GM21529 (cell line): ENCODE measurements around the gene PATL1.
"Not testable (repeated sequence)": the region's sequence is repeated elsewhere in the genome, so short reads cannot be mapped to it uniquely, and the experiment has no call there.

Experiments
- ATAC-seq: cut with Tn5 transposase; IDR thresholded peaks from one replicate; pipeline ENCODE4 v1.9.1; 2021; ENCODE audit not compliant: unreplicated experiment

PATL1 gene, protein sequence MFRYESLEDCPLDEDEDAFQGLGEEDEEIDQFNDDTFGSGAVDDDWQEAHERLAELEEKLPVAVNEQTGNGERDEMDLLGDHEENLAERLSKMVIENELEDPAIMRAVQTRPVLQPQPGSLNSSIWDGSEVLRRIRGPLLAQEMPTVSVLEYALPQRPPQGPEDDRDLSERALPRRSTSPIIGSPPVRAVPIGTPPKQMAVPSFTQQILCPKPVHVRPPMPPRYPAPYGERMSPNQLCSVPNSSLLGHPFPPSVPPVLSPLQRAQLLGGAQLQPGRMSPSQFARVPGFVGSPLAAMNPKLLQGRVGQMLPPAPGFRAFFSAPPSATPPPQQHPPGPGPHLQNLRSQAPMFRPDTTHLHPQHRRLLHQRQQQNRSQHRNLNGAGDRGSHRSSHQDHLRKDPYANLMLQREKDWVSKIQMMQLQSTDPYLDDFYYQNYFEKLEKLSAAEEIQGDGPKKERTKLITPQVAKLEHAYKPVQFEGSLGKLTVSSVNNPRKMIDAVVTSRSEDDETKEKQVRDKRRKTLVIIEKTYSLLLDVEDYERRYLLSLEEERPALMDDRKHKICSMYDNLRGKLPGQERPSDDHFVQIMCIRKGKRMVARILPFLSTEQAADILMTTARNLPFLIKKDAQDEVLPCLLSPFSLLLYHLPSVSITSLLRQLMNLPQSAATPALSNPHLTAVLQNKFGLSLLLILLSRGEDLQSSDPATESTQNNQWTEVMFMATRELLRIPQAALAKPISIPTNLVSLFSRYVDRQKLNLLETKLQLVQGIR

DNA sequence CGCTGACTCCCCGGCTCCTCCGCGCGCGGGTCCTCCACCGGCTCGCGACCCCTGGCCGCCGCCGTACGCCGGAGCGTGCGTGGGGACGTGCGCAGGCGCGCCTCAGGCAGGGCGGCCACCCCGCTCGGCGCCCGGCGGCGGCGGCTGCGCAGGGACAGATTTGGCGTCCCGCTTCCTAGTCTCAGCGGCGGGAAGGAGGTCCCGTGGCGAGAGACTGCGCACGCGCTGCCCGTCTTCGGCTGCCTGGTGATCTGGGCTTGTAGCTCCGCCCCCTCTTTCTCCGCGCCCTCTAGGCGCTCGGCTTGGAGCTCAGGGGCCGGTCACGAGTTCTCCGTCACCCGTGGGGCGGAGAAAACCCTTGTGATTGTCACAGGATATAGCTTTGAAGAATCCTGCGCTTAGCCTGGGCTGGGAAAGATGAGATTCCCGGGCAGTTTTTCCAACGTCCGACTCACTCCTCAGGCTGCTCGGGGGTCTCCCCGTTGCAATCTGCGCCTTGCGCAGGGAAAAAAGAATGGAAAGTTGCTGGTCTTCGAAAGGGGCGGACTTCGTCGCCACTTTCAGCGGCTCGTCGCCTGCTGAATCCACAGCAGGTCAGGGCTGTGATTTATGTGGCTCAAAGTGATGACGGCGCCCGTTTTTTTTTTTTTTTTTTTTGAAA lies at the start of gene PATL1:
Gene PATL1 (minus strand): TSS at position 88 of the 661 bp plus-strand sequence. CDS start 142 bp downstream, outside the sequence.
- peak; percentile 94 for ATAC-seq

DNA sequence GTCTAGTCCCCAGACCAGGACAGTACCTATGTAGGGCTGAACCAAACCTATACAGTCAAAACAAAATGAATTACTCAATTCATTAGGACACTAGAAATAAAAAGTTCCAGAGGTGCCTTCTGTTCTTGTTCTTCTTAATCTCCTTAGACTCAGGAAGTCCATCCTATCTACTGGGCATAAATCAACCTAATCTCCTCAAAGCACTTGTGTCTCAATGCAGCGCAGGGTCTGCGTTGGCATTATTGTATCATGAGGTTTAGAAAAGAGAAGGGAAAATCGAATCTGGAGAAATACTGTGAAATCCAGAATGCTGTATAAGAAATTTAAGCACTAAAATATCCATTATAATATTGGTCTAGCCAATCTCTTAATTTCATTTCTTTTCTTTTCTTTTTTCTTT lies 47.2 kb upstream of the PATL1 start:
- no peak for ATAC-seq

DNA sequence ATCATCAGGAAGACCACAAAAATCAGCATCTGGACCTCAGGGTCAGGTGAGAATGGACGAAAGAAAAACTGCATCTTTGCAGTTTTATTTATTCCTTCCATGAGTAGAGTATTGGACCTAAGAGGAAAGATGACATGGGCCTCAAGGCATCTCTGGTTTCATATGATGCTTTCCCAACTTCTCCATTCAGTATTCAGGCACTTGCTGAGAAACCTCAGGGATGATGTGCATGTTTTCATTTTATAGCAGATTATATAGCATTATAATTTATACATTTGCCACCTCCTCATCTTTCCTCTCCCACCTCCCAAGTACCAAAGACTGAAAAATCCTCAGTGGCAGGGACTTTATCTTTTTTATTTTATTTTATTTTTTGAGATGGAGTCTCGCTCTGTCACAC lies 44.9 kb upstream of the PATL1 start, which contains the start of gene OR10V1:
Gene OR10V1 (minus strand): TSS at position 101 of the 400 bp plus-strand sequence. CDS start 0 bp downstream, at position 101.
- ATAC-seq = no peak

DNA sequence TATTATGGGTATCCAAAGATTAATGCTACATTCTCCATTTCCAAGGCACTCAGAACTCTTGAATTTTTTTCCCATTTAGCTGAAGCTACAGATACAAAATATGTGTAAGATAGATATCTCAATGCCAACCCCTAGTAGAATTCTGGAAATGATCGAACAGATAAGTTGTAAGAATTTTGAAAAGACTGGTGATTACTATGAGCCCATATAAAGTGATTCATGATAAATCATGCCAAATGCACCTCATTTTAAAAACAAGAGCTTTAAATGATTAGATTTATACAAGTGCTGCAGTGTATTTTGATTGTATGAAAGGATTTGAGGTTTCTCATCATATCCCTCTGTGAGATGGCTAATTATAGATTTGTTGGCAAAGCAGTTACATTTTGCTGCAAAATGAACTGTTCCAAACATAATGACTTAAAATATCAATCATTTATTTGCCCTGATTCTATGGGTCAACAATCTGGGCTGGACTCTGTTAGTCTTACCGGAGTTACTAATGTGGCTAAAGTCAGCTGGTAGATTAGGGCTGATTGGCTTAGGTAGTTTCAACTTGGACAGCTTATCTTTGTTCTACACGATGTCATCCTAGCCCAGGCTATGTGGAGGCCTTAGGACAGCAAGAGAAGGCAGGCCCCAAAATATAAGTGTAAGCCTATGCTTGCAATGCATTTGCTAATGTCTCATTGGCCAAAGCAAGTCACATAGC lies 41.5 kb upstream of the PATL1 start:
- no peak for ATAC-seq

DNA sequence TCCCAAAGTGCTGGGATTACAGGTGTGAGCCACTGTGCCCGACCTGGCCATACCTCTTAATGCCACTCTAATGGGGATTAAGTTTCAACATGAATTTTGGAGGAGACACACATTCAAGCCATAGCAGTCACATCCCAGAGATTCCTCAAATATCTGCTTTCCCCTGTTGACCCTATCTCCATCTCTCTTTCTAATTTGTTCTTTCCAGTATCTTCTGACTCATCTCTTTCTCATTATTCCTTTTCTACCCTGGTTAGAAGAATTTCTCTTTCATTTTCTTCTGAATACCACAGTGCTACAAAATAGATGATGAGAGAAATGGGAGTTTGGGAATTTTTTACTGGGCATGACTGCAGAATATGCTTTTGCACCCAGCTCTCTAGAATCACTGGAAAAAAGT lies 39.7 kb upstream of the PATL1 start:
- no peak for ATAC-seq

DNA sequence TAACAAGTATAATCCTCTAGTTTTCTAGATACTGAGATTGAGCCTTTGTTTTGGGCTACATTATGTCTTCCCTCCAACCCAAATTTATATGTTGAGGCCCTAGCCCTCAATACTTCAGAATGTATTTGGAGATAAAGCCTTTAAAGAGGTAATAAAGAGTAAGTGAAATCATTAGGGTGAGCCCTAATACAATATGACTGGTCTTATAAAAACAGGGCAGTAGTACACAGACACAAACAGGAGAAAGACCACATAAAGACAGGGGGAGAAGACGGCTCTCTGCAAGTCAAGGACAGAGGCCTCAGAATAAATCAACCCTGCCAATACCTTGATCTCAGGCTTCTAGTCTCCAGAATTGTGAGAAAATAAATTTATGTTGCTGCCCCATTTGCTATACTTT lies 38.5 kb upstream of the PATL1 start:
- no peak for ATAC-seq

DNA sequence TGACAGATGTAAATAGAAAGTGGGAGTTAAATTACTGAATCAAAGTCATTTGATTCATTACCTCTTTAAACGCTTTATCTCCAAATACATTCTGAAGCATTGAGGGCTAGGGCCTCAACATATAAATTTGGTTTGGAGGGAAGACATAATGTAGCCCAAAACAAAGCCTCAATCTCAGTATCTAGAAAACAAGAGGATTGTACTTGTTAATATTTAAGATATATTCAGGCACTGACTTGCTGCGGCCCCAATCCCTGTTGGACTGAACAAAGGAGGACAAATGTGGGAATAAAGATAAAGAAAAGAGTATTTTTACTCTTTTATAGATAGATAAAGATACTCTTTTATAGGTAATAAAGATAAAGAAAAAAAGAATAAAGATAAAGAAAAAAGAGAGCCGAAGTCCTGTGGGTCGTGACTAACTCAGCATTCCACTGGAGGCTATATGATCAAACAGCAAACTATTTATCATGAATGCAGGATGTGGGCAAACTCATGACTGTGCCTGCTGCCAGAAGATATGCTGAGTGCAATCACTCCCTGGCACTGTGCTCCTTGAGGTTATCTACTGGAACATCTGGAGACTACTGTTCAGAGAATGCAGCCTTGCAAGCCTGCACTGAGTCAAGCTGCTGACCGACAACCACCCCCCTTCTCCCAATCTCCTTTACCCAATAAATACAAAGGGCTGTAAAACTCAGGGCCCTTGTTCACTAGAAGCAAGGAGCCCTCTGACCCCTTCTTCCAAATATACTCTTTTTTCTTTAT lies 37.9 kb upstream of the PATL1 start:
- no peak for ATAC-seq

DNA sequence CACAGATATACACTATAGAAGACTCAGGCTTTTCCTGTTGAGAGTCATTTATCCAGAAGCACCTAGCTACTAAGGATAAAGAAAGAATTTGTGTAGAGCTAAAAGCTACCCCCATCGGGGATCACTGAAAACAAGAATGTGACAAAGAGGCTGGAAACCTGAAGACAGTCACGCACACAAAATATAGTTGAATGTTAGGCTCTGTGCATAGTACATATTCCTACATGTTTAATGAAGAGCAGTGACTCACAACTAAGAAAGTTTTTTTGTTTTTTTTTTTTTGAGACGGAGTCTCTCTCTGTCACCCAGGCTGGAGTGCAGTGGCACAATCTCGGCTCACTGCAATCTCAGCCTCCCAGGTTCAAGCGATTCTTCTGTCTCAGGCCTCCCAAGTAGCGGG lies 36.5 kb upstream of the PATL1 start:
- no peak for ATAC-seq

DNA sequence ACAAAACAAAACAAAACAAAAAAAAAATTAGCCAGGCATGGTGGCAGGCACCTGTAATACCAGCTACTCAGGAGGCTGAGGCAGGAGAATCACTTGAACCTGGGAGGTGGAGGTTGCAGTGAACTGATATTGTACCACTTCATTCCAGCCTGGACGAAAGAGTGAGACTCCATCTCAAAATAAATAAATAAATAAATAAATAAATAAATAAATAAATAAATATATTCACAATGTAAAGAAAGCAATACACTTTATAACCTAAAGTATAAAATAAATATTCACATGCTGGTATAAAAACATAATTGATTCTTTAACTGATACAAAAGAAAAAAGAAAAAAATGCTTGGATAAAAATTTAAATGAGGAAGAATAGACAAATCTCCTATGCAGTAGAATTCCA lies 34.7 kb upstream of the PATL1 start:
- ATAC-seq = not testable (repeated sequence)

DNA sequence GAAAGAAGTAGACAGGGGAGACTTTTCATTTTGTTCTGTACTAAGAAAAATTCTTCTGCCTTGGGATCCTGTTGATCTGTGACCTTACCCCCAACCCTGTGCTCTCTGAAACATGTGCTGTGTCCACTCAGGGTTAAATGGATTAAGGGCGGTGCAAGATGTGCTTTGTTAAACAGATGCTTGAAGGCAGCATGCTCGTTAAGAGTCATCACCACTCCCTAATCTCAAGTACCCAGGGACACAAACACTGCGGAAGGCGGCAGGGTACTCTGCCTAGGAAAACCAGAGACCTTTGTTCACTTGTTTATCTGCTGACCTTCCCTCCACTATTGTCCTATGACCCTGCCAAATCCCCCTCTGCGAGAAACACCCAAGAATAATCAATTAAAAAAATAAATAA lies 31.3 kb upstream of the PATL1 start:
- ATAC-seq = not testable (repeated sequence)

DNA sequence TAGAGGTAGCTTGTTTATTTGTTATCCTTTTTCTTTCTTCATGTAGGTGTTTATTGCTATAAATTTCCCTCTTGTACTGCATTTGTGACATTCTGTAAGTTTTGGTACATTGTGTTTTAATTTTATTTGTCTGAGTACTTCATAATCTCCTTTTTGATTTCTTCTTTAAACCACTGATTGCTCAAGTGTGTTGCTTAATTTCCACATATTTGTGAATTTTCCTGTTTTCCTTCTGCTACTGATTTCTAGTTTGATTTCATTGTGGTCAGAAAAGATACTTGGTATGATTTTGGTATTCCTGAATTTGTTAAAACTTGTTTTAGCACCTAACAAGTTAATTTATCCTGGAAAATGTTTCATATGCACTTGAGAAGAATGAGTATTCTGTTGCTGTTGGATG lies 29.7 kb upstream of the PATL1 start:
- no peak for ATAC-seq

DNA sequence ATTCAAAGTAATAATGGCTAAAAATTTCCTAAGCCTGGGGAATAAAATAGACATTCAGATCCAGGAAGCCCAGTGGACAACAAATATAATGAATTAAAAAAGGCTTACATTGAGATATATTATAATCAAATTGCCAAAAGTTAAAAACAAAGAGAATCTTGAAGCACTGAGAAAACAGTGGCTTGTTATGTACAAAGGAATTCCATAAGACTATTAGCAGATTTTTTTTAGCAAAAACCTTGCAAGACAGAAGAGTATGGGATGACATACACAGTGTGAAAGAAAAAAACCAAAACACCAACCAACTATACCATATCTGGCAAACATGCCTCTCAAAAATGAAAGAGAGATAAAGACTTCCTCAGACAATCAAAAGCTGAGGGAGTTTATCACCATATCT lies 24.1 kb upstream of the PATL1 start:
- no peak for ATAC-seq

DNA sequence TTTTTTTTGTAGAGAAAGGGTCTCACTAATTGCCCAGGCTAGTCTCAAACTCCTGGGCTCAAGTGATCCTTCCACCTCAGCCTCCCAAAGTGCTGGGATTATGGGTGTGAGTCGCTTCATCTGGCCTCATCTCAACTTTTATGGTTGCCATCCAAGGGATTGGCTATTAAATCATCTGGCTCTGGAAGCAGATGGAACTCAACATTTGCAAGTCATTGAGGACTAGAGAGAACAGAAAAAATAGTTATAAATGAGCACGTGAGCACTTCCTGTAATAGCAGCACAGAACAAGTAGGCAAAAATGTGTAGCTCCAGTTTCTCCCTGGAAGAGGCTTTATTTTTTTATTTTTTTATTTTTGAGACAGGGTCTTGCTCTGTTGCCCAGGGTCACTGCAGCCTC lies 22.3 kb upstream of the PATL1 start:
- ATAC-seq = no peak

DNA sequence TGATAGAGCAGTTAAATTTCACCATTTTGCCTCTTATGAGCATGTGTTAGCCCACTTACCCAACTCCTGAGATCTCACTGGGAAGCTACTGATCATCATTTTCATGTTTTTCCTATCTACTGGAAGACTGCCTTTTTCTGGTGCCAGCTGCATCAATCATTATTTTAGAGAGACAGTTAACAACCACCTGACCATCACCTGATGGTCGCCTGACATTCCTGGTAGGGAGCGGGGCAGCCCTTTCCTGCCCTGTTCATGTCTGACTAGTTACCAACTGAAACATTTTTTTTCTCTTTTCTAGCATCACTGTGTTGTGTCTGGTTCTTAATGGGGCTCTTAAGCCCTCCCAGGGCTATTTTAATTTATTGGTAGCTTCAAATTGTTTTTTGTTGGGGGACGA lies 20.2 kb upstream of the PATL1 start:
- ATAC-seq = no peak

DNA sequence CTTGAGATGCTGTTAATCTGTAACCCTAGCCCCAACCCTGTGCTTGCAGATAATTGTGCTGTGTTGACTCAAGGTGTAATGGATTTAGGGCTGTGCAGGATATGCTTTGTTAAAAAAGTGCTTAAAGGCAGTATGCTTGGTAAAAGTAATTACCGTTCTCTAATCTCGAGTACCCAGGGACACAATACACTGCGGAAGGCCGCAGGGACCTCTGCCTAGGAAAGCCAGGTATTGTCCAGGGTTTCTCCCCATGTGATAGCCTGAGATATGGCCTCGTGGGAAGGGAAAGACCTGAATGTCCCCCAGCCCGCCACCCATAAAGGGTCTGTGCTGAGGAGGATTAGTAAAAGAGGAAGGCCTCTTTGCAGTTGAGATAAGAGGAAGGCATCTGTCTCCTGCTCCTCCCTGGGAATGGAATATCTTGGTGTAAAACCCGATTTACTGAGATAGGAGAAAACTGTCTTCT lies 12.5 kb upstream of the PATL1 start:
- not testable (repeated sequence) for ATAC-seq

DNA sequence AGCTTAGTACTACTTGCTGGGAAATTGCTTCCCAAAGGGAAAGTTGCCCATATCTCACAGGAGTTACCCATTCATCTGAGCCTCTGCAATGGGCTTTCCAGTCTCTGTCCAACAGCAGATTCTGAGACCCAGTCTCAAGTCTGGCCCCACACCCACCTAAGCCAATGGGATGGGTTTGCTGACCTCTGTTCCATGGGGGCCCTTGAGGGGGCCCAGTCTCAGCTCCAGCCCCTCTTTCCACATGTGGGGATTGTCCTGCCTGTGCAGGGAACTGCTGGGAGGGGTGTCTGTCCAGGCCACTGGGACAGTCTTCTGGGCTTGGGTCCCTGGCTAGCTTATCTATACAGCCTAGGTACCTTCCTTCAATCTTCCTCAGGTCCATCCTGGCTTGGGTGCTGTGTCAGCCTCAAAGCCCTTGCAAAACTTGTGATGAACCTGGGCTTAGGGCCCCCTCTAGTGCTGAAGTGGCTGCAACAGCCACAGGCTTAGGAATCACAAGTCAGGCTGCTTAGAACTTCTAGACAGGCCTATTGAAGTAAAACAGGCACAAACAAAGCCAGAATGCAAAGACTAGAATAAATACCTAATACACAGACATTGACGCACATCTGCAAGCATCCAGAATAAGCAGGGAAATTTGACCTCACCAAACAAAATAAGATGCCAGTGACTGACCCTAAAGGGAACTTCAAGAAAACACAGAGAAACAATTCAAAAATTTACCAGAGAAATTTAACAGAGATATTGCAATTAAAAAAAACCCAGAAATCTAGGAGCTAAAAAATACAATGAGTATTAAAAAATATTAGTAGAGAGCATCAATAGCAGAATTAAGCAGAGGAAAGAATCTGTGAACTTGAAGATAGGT lies 11.7 kb upstream of the PATL1 start:
- ATAC-seq = peak; percentile 92

DNA sequence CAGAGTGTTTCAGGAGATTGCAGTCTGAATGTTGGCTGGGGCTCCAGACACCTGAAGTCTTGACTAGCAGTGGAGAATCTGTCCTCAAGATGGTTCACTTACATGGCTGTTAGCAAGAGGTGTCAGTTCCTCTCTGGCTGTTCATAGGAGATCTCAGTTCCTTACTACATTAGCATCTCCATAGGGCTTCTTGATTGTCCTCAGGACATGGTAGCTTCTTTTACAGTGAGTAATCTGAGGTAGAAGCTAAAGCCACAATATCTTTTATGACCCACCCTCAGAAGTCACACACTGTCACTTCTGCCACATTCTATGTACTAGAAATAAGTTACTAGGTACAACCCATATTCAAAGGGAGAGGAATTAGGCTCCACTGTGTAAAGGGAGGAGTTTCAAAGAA lies 10.5 kb upstream of the PATL1 start:
- no peak for ATAC-seq

DNA sequence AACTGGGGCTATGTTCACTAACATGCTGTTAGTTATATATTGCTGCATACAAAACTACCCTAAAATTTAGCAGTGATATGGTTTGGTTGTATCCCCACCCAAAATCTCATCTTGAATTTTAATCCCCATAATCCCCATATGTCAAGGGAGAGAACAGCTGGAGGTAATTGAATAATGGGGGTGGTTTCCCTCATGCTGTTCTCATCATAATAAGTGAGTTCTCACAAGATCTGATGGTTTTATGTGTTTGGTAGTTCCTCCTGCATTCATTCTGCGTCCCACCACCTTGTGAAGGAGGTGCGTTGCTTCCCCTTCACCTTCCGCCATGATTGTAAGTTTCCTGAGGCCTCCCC lies 10.0 kb upstream of the PATL1 start:
- no peak for ATAC-seq

DNA sequence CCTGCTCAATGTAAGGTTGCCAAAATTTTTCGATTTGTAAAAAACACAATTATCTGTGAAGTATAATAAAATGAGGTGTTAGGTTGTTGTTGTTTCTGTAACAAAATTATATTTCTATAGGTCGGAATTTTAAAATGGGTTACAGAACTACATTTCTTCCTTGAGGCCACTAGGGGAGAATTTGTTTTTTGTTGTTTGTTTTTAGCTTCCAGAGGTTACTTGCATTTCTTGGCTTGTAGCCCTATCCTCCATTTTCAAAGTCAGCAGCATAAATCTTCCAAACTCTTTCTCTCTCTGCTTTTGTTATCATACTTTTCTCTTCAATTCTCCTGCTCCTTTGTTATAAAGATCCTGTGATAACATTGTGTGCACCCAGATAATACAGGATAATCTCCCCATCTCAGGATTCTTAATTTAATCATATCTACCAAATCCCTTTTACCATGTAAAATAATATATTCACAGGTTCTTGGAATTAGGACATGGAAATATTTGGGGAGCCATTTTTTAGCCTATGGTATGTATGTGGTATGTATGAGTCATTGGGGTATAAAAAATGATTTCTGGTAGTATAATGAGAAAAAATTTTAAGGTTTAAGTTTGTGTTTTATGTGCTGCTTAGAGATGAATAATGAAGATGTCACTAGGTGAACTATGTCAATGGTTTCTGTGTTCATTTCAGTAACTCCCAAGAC lies 9.4 kb upstream of the PATL1 start:
- no peak for ATAC-seq
